Gastrocnemius medialis (tissue), 4 donors: ENCODE results near the gene NLRX1.
"Not testable (repeated sequence)": the region's sequence is repeated elsewhere in the genome, so short reads cannot be mapped to it uniquely, and the experiment has no call there.

ENCODE experiments used
- POLR2A ChIP-seq, 2 donors: fragments of 450-650 bp; IDR thresholded peaks; one replicate each; pipeline ENCODE4 v1.6.1; 2017; ENCODE audit warnings: antibody characterized with exemption in 2 of 2, mild to moderate bottlenecking in 2 of 2, moderate library complexity in 2 of 2
- TF ChIP-seq, protein P1 (sequence below), 5 experiments: fragments of 450-650 bp in 3 of 5; fragments of 200-600 bp in 2 of 5; sonication (generic) in 2 of 5; IDR thresholded peaks in 4 of 5; conservative IDR thresholded peaks in 1 of 5; 1 replicate in 4 of 5; 2 replicates in 1 of 5; pipeline ENCODE4 v1.5.1; 2016 to 2019; ENCODE audit warnings: antibody characterized with exemption in 5 of 5, mild to moderate bottlenecking in 3 of 5, moderate library complexity in 3 of 5

DNA sequence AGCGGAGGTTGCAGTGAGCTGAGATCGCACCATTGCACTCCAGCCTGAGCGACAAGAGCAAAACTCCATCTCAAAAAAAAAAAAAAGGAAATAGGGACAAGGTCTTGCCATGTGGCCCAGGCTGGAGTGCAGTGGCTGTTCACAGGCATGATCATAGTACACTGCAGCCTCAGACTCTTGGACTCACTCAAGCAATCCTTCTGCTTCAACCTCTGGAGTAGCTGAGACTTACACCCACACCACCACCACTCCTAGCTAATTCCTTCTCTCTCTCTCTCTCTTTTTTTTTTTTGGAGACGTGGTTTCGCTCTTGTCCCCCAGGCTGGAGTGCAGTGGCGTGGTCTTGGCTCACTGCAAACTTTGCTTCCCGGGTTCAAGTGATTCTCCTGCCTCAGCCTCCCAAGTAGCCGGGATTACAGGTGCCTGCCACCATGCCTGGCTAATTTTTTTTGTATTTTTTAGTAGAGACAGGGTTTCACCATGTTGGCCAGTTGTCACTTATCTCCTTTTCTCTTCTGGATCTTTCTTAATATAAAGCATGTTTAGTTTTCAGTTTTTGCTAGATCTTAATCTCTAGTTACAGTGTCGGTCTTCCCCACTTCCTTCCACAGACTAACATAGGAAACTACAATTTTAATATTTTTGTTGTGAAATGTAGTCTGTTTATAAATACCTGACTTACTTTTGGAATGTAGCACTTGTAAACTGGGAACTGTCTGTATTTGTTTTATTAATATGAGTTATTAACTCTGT lies 60.2 kb downstream of the NLRX1 start:
- TF ChIP-seq POLR2A (IDR thresholded peaks at IDR 0.05) = not testable (repeated sequence)
- TF ChIP-seq, protein P1, sequence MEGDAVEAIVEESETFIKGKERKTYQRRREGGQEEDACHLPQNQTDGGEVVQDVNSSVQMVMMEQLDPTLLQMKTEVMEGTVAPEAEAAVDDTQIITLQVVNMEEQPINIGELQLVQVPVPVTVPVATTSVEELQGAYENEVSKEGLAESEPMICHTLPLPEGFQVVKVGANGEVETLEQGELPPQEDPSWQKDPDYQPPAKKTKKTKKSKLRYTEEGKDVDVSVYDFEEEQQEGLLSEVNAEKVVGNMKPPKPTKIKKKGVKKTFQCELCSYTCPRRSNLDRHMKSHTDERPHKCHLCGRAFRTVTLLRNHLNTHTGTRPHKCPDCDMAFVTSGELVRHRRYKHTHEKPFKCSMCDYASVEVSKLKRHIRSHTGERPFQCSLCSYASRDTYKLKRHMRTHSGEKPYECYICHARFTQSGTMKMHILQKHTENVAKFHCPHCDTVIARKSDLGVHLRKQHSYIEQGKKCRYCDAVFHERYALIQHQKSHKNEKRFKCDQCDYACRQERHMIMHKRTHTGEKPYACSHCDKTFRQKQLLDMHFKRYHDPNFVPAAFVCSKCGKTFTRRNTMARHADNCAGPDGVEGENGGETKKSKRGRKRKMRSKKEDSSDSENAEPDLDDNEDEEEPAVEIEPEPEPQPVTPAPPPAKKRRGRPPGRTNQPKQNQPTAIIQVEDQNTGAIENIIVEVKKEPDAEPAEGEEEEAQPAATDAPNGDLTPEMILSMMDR (IDR thresholded peaks at IDR 0.05 in 4 of 5, conservative IDR thresholded peaks at IDR 0.05 in 1 of 5) = not testable (repeated sequence)
